OCI-M2 (cell line): ENCODE measurements around the gene TADA2B.
"Not testable (repeated sequence)": the region's sequence is repeated elsewhere in the genome, so short reads cannot be mapped to it uniquely, and the experiment has no call there.

Source experiments
- DNase-seq: peaks from one replicate; lab custom pipeline; 2025; ENCODE audit not compliant: unreplicated experiment; lab: John Stamatoyannopoulos, UW

The TADA2B gene

GRCh38 chr4:7076696-7077082, 33.5 kb downstream of the TADA2B start:
- no peak for DNase-seq

GRCh38 chr4:7077371-7077770, 34.2 kb downstream of the TADA2B start:
- no peak for DNase-seq

- no peak for DNase-seq
Measured at GRCh38 chr4:7078025-7078424, 34.9 kb downstream of the TADA2B start.

GRCh38 chr4:7079483-7079882, 36.3 kb downstream of the TADA2B start:
- not testable (repeated sequence) for DNase-seq

GRCh38 chr4:7079909-7080308, 36.7 kb downstream of the TADA2B start:
- DNase-seq: not testable (repeated sequence)

- no peak for DNase-seq
Measured at GRCh38 chr4:7083597-7084563, 40.7 kb downstream of the TADA2B start.

GRCh38 chr4:7084564-7084961, 41.4 kb downstream of the TADA2B start:
- not testable (repeated sequence) for DNase-seq

GRCh38 chr4:7086384-7086783, 43.2 kb downstream of the TADA2B start:
- no peak for DNase-seq

GRCh38 chr4:7087036-7087435, 43.9 kb downstream of the TADA2B start:
- DNase-seq: no peak

- DNase-seq: no peak
Measured at GRCh38 chr4:7089213-7089986, 46.2 kb downstream of the TADA2B start.

GRCh38 chr4:7092026-7092425, 48.9 kb downstream of the TADA2B start:
- DNase-seq: no peak

- DNase-seq: no peak
Measured at GRCh38 chr4:7094916-7095315, 51.7 kb downstream of the TADA2B start.

GRCh38 chr4:7095611-7096155, 52.5 kb downstream of the TADA2B start:
- no peak for DNase-seq

- DNase-seq: no peak
Measured at GRCh38 chr4:7096236-7096635, 53.1 kb downstream of the TADA2B start.

GRCh38 chr4:7101692-7102515, 58.7 kb downstream of the TADA2B start:
- no peak for DNase-seq

- not testable (repeated sequence) for DNase-seq
Measured at GRCh38 chr4:7102516-7102909, 59.3 kb downstream of the TADA2B start.

- peak; percentile 15 for DNase-seq
Measured at GRCh38 chr4:7103031-7103606, 59.9 kb downstream of the TADA2B start.

GRCh38 chr4:7103607-7104365, 60.6 kb downstream of the TADA2B start:
- DNase-seq: no peak

- no peak for DNase-seq
Measured at GRCh38 chr4:7104366-7105031, 61.3 kb downstream of the TADA2B start.
